ENCODE data around the gene CYP26C1. TPM values are rescaled to one million over a fixed set of nuclear protein-coding genes. Genes with fewer than 3 reads are reported as not detected.

Gene CYP26C1
- total and polyA plus RNA-seq, 2 experiments from 2014 or later: not detected

GRCh38 chr10:93060887-93061593 lies 442 bp downstream of the CYP26C1 start:
- in situ Hi-C loops (cut with MboI): no loop called here
- no peaks in the 10 kb centered on the region for H3K9me2 ChIP-seq (ENCODE audit: insufficient read depth)
- TF ChIP-seq EZH2 (IDR thresholded peaks at IDR 0.05; ENCODE audit: insufficient read depth, poor library complexity, severe bottlenecking) (peak; percentile 15), EZH2phosphoT487 (IDR thresholded peaks at IDR 0.05; ENCODE audit: insufficient read depth, low read depth) (no peak)
- no peak for DNase-seq
- no peaks in the 10 kb centered on the region for H3K4me1 ChIP-seq (ENCODE audit: insufficient read depth)
- no peaks in the 10 kb centered on the region for H3F3A ChIP-seq (ENCODE audit: insufficient read depth)
- no peak overlapping the region for H3K27ac ChIP-seq
- no peak overlapping the region for H3K9ac ChIP-seq
- H3K27me3 ChIP-seq (replicated peaks; ENCODE audit: insufficient read depth): peaks cover 62% of the 10 kb centered on the region
- H3K4me2 ChIP-seq (ENCODE audit: unreplicated experiment): peak overlapping the region; percentile 15
- no peaks in the 10 kb centered on the region for H4K20me1 ChIP-seq (ENCODE audit: insufficient read depth)
- no peaks in the 10 kb centered on the region for H3K9me3 ChIP-seq (ENCODE audit: low read depth)
- no peaks in the 10 kb centered on the region for H3K79me2 ChIP-seq (ENCODE audit: insufficient read depth)
- H3K4me3 ChIP-seq: no peak overlapping the region
- no peak overlapping the region for H2AFZ ChIP-seq
- no peaks in the 10 kb centered on the region for H3K36me3 ChIP-seq (ENCODE audit: low read depth)
- WGBS, 2 experiments (ENCODE audit: low coverage in 1 of 2, low lambda C conversion rate in 2 of 2, missing lambda C conversion rate in 2 of 2): 10% methylated on average over 44 to 45 of the region's 45 CpGs

- H3K79me2 ChIP-seq (ENCODE audit: insufficient read depth): no peaks in the 10 kb centered on the region
- H3K4me1 ChIP-seq (ENCODE audit: insufficient read depth): no peaks in the 10 kb centered on the region
- H2AFZ ChIP-seq: peak overlapping the region; percentile 51
- H3K4me2 ChIP-seq (ENCODE audit: unreplicated experiment): peak overlapping the region; percentile 65
- DNase-seq: peak; percentile 36
- H3K9me3 ChIP-seq (ENCODE audit: low read depth): no peaks in the 10 kb centered on the region
- H3K27ac ChIP-seq: no peak overlapping the region
- peaks cover 70% of the 10 kb centered on the region for H3K27me3 ChIP-seq (replicated peaks; ENCODE audit: insufficient read depth)
- H3K4me3 ChIP-seq: peak overlapping the region; percentile 62
- H3K9ac ChIP-seq: no peak overlapping the region
- no peaks in the 10 kb centered on the region for H3K9me2 ChIP-seq (ENCODE audit: insufficient read depth)
- no peaks in the 10 kb centered on the region for H3F3A ChIP-seq (ENCODE audit: insufficient read depth)
- H4K20me1 ChIP-seq (ENCODE audit: insufficient read depth): no peaks in the 10 kb centered on the region
- TF ChIP-seq EZH2 (IDR thresholded peaks at IDR 0.05; ENCODE audit: insufficient read depth, poor library complexity, severe bottlenecking) (peak; percentile 46), EZH2phosphoT487 (IDR thresholded peaks at IDR 0.05; ENCODE audit: insufficient read depth, low read depth) (0 out of 2 replicates have a peak, but pooled peaks have one; percentile 58)
- 4% methylated on average over 54 to 55 of the region's 57 CpGs for WGBS, 2 experiments (ENCODE audit: low coverage in 1 of 2, low lambda C conversion rate in 2 of 2, missing lambda C conversion rate in 2 of 2)
- H3K36me3 ChIP-seq (ENCODE audit: low read depth): no peaks in the 10 kb centered on the region
- in situ Hi-C loops (cut with MboI): no loop called here
These were observed 1.3 kb downstream of the CYP26C1 start for GRCh38 chr10:93061594-93062513.

- Histone ChIP-seq H3K27ac (no peak overlapping the region), H3K36me3 (ENCODE audit: low read depth) (no peaks in the 10 kb centered on the region), H3K4me1 (ENCODE audit: insufficient read depth) (no peaks in the 10 kb centered on the region), H3K4me2 (ENCODE audit: unreplicated experiment) (peak overlapping the region; percentile 65), H3K27me3 (replicated peaks; ENCODE audit: insufficient read depth) (peaks cover 78% of the 10 kb centered on the region), H2AFZ (peak overlapping the region; percentile 51), H3K9me3 (ENCODE audit: low read depth) (no peaks in the 10 kb centered on the region), H4K20me1 (ENCODE audit: insufficient read depth) (no peaks in the 10 kb centered on the region), H3F3A (ENCODE audit: insufficient read depth) (no peaks in the 10 kb centered on the region), H3K9me2 (ENCODE audit: insufficient read depth) (no peaks in the 10 kb centered on the region), H3K9ac (no peak overlapping the region), H3K4me3 (peak overlapping the region; percentile 62), H3K79me2 (ENCODE audit: insufficient read depth) (no peaks in the 10 kb centered on the region)
- TF ChIP-seq EZH2 (IDR thresholded peaks at IDR 0.05; ENCODE audit: insufficient read depth, poor library complexity, severe bottlenecking): no peak
- TF ChIP-seq EZH2phosphoT487 (IDR thresholded peaks at IDR 0.05; ENCODE audit: insufficient read depth, low read depth): no peak
- 3% methylated on average over 45 to 66 of the region's 68 CpGs for WGBS, 2 experiments (ENCODE audit: low coverage in 1 of 2, low lambda C conversion rate in 2 of 2, missing lambda C conversion rate in 2 of 2)
- DNase-seq: peak; percentile 70
- in situ Hi-C loops (cut with MboI): no loop called here
These were observed 2.0 kb downstream of the CYP26C1 start for GRCh38 chr10:93062514-93063143.
